SK-N-SH (cell line): ENCODE results near the gene LCN15. TPM values are rescaled to one million over a fixed set of nuclear protein-coding genes. Genes with fewer than 3 reads are reported as not detected.

Experiments used
- CTCF ChIA-PET: fragments of 300-600, 350-600 bp; formaldehyde crosslinking; extraction: SDS; loops from one replicate; lab custom pipeline; 2021; lab: Yijun Ruan, JAX
- POLR2A ChIA-PET: fragments of 350-600 bp; sonication (Branson Sonifier 250); formaldehyde crosslinking; extraction: SDS; loops from one replicate; lab custom pipeline; 2020; ENCODE audit warnings: antibody characterized with exemption, inconsistent platforms; lab: Yijun Ruan, JAX
- DNase-seq: peaks from one replicate; pipeline ENCODE4 v3.0.0; 2012
- H2AFZ ChIP-seq: fragments of 200-600 bp; sonication (generic); 2 replicates; pipeline ENCODE4 v1.8.1; 2016; ENCODE audit warnings: antibody characterized with exemption, mild to moderate bottlenecking, low read depth
- H3F3A ChIP-seq: fragments of 200-600 bp; sonication (generic); replicated peaks from 2 replicates; pipeline ENCODE3; 2016; ENCODE audit warnings: antibody characterized with exemption, mild to moderate bottlenecking; ENCODE audit not compliant: insufficient read depth
- H3K27ac ChIP-seq, 2 experiments: fragments of 200-500 bp in 1 of 2; fragments of 200-600 bp in 1 of 2; sonication (Bioruptor generic) in 1 of 2; sonication (generic), shearing (Covaris generic) in 1 of 2; 2 replicates each; pipeline versions ENCODE4 v1.5.1 to v1.6.1; 2014 to 2016; ENCODE audit warnings: low read depth in 2 of 2, inconsistent platforms in 1 of 2, low read length in 1 of 2, mild to moderate bottlenecking in 1 of 2, mixed read lengths in 1 of 2
- H3K27me3 ChIP-seq: fragments of 200-600 bp; sonication (generic), shearing (Covaris generic); 2 replicates; pipeline ENCODE4 v1.6.1; 2016; ENCODE audit warnings: mixed run types; ENCODE audit not compliant: insufficient read depth
- H3K36me3 ChIP-seq, 2 experiments: fragments of 200-500 bp in 1 of 2; fragments of 200-600 bp in 1 of 2; sonication (Bioruptor generic) in 1 of 2; sonication (generic) in 1 of 2; replicated peaks in 1 of 2; 2 replicates each; pipeline versions ENCODE3 to v1.5.1; 2014 to 2016; ENCODE audit warnings: low read length in 1 of 2, mild to moderate bottlenecking in 1 of 2; ENCODE audit not compliant: insufficient read depth in 2 of 2, control insufficient read depth in 1 of 2
- H3K4me1 ChIP-seq, 2 experiments: fragments of 200-500 bp in 1 of 2; fragments of 200-600 bp in 1 of 2; sonication (Bioruptor generic) in 1 of 2; sonication (generic), shearing (Covaris generic) in 1 of 2; 2 replicates each; pipeline versions ENCODE4 v1.5.1 to v1.6.1; 2014 to 2016; ENCODE audit warnings: low read depth in 1 of 2, low read length in 1 of 2, mixed run types in 1 of 2; ENCODE audit not compliant: insufficient read depth in 2 of 2, control insufficient read depth in 1 of 2
- H3K4me2 ChIP-seq: fragments of 200-600 bp; sonication (generic), shearing (Covaris generic); 2 replicates; pipeline ENCODE4 v1.6.1; 2017; ENCODE audit warnings: mixed run types
- H3K4me3 ChIP-seq, 2 experiments: fragments of 200-500 bp in 1 of 2; fragments of 200-600 bp in 1 of 2; sonication (Bioruptor generic) in 1 of 2; sonication (generic), shearing (Covaris generic) in 1 of 2; 2 replicates each; pipeline versions ENCODE4 v1.5.1 to v1.8.1; 2014 to 2016; ENCODE audit warnings: low read depth in 2 of 2, inconsistent platforms in 1 of 2, low read length in 1 of 2, mild to moderate bottlenecking in 1 of 2, mixed read lengths in 1 of 2, moderate library complexity in 1 of 2
- H3K79me2 ChIP-seq: fragments of 200-600 bp; sonication (generic); 2 replicates; pipeline ENCODE4 v1.8.1; 2017; ENCODE audit warnings: mild to moderate bottlenecking; ENCODE audit not compliant: insufficient read depth
- H3K9ac ChIP-seq: fragments of 200-600 bp; sonication (generic); 2 replicates; pipeline ENCODE4 v1.6.1; 2017; ENCODE audit warnings: mixed run types
- H3K9me2 ChIP-seq: fragments of 200-600 bp; sonication (generic); 2 replicates; pipeline ENCODE4 v1.6.1; 2017; ENCODE audit warnings: mixed run types
- H3K9me3 ChIP-seq: fragments of 200-600 bp; sonication (generic); 2 replicates; pipeline ENCODE4 v1.6.1; 2017; ENCODE audit warnings: mixed run types, mild to moderate bottlenecking, moderate library complexity
- H4K20me1 ChIP-seq: fragments of 200-600 bp; sonication (generic); 2 replicates; pipeline ENCODE4 v1.6.1; 2017; ENCODE audit warnings: mild to moderate bottlenecking, mixed run types; ENCODE audit not compliant: insufficient read depth
- CTCF ChIP-seq: fragments of 200-600 bp; sonication (generic); IDR thresholded peaks from 2 replicates; pipeline ENCODE4 v1.6.1; 2017; ENCODE audit warnings: antibody characterized with exemption, mild to moderate bottlenecking, moderate library complexity
- ELF1 ChIP-seq: IDR thresholded peaks from 2 replicates; pipeline ENCODE4 v1.4.0; 2012
- EP300 ChIP-seq, 2 experiments: IDR thresholded peaks; 2 replicates each; pipeline versions ENCODE4 v1.4.0 to v1.6.1; 2012; ENCODE audit warnings: borderline replicate concordance in 1 of 2, low read depth in 1 of 2, low read length in 1 of 2
- EZH2phosphoT487 ChIP-seq: fragments of 200-600 bp; sonication (generic); IDR thresholded peaks from 2 replicates; pipeline ENCODE4 v1.6.1; 2017; ENCODE audit warnings: low read depth, mixed run types, mild to moderate bottlenecking, antibody characterized with exemption, moderate library complexity, borderline replicate concordance
- FOSL2 ChIP-seq: IDR thresholded peaks from 2 replicates; pipeline ENCODE4 v1.4.0; 2012; ENCODE audit warnings: low read depth, mild to moderate bottlenecking, moderate library complexity, borderline replicate concordance
- MAX ChIP-seq: IDR thresholded peaks from 2 replicates; pipeline ENCODE4 v1.4.0; 2012; ENCODE audit warnings: low read depth
- MEF2A ChIP-seq: IDR thresholded peaks from 2 replicates; pipeline ENCODE4 v1.4.0; 2012; ENCODE audit warnings: low read depth, borderline replicate concordance
- MXI1 ChIP-seq: IDR thresholded peaks from 2 replicates; pipeline ENCODE4 v1.6.1; 2012; ENCODE audit warnings: mild to moderate bottlenecking, low read depth, low read length, improper control_type of control experiment
- NFIC ChIP-seq: IDR thresholded peaks from 2 replicates; pipeline ENCODE4 v1.4.0; 2012; ENCODE audit warnings: borderline replicate concordance
- RFX5 ChIP-seq: IDR thresholded peaks from 2 replicates; pipeline ENCODE4 v1.6.1; 2012; ENCODE audit warnings: mild to moderate bottlenecking, improper control_type of control experiment, low read length
- RXRA ChIP-seq: IDR thresholded peaks from 2 replicates; pipeline ENCODE4 v1.4.0; 2012; ENCODE audit warnings: low read depth, mild to moderate bottlenecking, borderline replicate concordance
- SIN3A ChIP-seq: IDR thresholded peaks from 2 replicates; pipeline ENCODE4 v1.6.1; 2012; ENCODE audit warnings: low read depth, mild to moderate bottlenecking, low read length, moderate library complexity, borderline replicate concordance
- SMC3 ChIP-seq: IDR thresholded peaks from 2 replicates; pipeline ENCODE4 v1.6.1; 2012; ENCODE audit warnings: low read depth, low read length, improper control_type of control experiment
- TAF1 ChIP-seq: IDR thresholded peaks from 2 replicates; pipeline ENCODE4 v1.6.1; 2012; ENCODE audit warnings: low read depth, mild to moderate bottlenecking, low read length, moderate library complexity, borderline replicate concordance
- TEAD4 ChIP-seq: IDR thresholded peaks from 2 replicates; pipeline ENCODE4 v1.4.0; 2012; ENCODE audit warnings: mild to moderate bottlenecking, borderline replicate concordance; ENCODE audit not compliant: insufficient read depth
- YY1 ChIP-seq: IDR thresholded peaks from 2 replicates; pipeline ENCODE4 v1.4.0; 2012; ENCODE audit warnings: low read depth, mild to moderate bottlenecking
- ZBTB33 ChIP-seq: IDR thresholded peaks from 2 replicates; pipeline ENCODE4 v1.4.0; 2012; ENCODE audit warnings: low read depth, borderline replicate concordance
- WGBS: methylation state at CpG from one replicate; pipeline ENCODE4 v1.1.6; 2017; ENCODE audit warnings: low lambda C conversion rate; 5-methylcytosine and 5-hydroxymethylcytosine counted together
- polyA plus RNA-seq, 3 experiments: library from polyadenylated mRNA; depleted of rRNA; stranded (reverse); fragments of >200 nt; gene quantifications; 2 replicates each; pipeline ENCODE4 v1.2.3, GENCODE V29; 2012

The LCN15 gene
- polyA plus RNA-seq, 1 of the 3 experiments (the other 2 are of a cell fraction), result 0.08 TPM

GRCh38 chr9:136720251-136720897, 43.9 kb downstream of the LCN15 start:
- H3K9ac ChIP-seq, result no peak overlapping the region
- ChIA-PET CTCF (interaction anchor here (0.6 to 2.7 kb wide), 3 partner anchors 38 to 72 kb away, joined by 3 to 13 read pairs (median 9); partner anchors contain the start of gene LCN8), POLR2A (interaction anchor here (1.2 kb wide), 1 partner anchor 73 kb away, joined by 3 read pairs; no protein-coding TSS in a partner anchor)
- H3K9me3 ChIP-seq, result no peaks in the 10 kb centered on the region
- H2AFZ ChIP-seq, result no peak overlapping the region
- H3K79me2 ChIP-seq, result peaks cover 16% of the 10 kb centered on the region
- peaks cover 13 to 29% of the 10 kb centered on the region in 2 experiments for H3K36me3 ChIP-seq
- H3K9me2 ChIP-seq, result no peaks in the 10 kb centered on the region
- H3K27ac ChIP-seq, result peak overlapping the region in 1 of 2 experiments; percentile 22; a peak in 1 of 4 replicates
- peaks cover 18% of the 10 kb centered on the region for H3F3A ChIP-seq
- no peak for DNase-seq
- 86% methylated on average over 13 of the region's 20 CpGs for WGBS
- no peaks in the 10 kb centered on the region for H3K27me3 ChIP-seq
- no peak overlapping the region for H3K4me2 ChIP-seq
- peaks cover 0 to 4% of the 10 kb centered on the region in 2 experiments; a peak in 1 of 4 replicates for H3K4me1 ChIP-seq
- TF ChIP-seq ZBTB33 (no peak), NFIC (no peak), MXI1 (no peak), TEAD4 (no peak), CTCF (no peak), RFX5 (no peak), FOSL2 (no peak), RXRA (no peak), SMC3 (no peak), MAX (no peak), TAF1 (no peak), SIN3A (no peak), YY1 (no peak), EZH2phosphoT487 (no peak), MEF2A (no peak), ELF1 (no peak), EP300 (IDR thresholded peaks at IDR 0.05; ENCODE audit: borderline replicate concordance in 1 of 2, low read depth in 1 of 2, low read length in 1 of 2) (no peak)
- H3K4me3 ChIP-seq, result no peak overlapping the region
- peaks cover 46% of the 10 kb centered on the region for H4K20me1 ChIP-seq
